ENCODE results near the gene SEMA5A. TPM values are rescaled to one million over a fixed set of nuclear protein-coding genes. Genes with fewer than 3 reads are reported as not detected.

The SEMA5A gene
- total and polyA plus RNA-seq, 4 experiments from 2014 or later, result 1.1 to 4.5 (median 2.4) TPM

DNA sequence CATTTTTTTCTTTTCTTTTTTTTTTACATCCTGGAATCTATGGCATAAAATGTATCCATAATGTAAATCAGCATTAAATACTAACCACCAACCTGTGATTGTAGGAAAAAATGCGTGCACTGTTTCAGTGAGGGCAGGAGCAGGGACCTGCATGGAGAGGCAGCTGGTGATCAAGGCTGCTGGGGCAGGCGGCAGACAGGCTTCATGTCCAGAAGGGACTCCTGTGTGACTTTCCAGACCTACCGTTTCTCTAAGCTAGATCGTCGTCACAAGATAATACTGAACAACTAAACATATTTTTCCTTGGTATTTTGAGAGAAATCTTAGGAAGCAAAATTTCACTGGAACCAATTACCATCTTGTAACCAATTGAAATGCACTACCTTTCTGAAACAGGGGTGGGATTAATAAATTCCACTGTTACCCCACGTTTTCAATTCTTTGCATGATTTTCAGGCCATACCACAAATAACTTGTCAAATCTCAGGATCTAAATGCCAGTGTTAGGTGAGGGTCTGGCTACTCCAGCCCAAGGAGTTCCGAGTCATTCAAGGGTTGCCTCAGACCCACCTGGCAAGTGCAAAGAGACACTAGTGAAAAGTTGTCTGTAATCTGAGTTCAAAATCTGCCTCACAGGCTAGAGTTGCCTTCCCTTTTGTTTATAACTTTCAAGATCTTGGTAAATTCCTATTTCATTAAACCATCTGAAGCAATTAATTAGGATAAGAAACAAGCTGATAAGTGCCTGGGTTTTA, 198.2 kb downstream of the SEMA5A start:
- POLR2A ChIA-PET (ENCODE audit: partially characterized antibody), result no interaction called here
- H3K27ac Mint-ChIP-seq, result no peak overlapping the region
- H3K4me3 Mint-ChIP-seq, result no peak overlapping the region

DNA sequence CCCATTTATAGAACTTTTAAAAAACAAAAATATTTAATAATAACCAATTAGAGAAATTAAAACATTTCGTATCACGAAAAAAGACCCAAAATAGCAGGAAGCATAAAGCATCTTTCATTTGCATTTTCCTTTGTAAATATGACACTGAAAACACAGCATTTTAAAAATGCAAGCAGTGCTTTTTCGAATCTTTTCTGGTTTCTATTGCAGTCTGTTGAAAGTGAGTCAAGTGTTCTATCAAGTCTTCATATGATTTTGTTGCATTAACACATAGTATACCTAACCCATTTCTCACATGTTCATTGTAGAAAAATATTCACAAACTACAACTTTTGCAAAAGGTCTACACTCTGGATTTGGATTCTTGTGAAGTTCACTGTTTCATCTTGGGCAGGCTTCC, 198.8 kb downstream of the SEMA5A start:
- H3K9me3 Mint-ChIP-seq, result peaks cover 0 to 3% (median 0%) of the 10 kb centered on the region in 8 donors
- H3K4me1 Mint-ChIP-seq, result no peaks in the 10 kb centered on the region
- H3K27me3 Mint-ChIP-seq, result no peaks in the 10 kb centered on the region
- no peaks in the 10 kb centered on the region for H3K9me3 ChIP-seq (ENCODE audit: control insufficient read depth in 1 of 2, low read length in 2 of 2)
- H3K27ac ChIP-seq (ENCODE audit: low read depth, low read length), result no peak overlapping the region
- no peak overlapping the region for H3K4me3 ChIP-seq (ENCODE audit: low read length in 2 of 2)
- no peak overlapping the region for H3K27ac Mint-ChIP-seq
- H3K4me3 Mint-ChIP-seq, result no peak overlapping the region
- no peaks in the 10 kb centered on the region for H3K27me3 ChIP-seq (ENCODE audit: insufficient read depth, low read length)
- no peak for DNase-seq
- H3K4me1 ChIP-seq (ENCODE audit: insufficient read depth, low read length), result no peaks in the 10 kb centered on the region
- intact Hi-C loops (cut with micrococcal nuclease), result no loop called here
- ChIA-PET CTCF (ENCODE audit: partially characterized antibody) (no interaction called here), POLR2A (ENCODE audit: partially characterized antibody) (no interaction called here)
- H3K36me3 Mint-ChIP-seq, result no peaks in the 10 kb centered on the region
- H3K36me3 ChIP-seq (ENCODE audit: insufficient read depth, low read length), result no peaks in the 10 kb centered on the region

More for the DNA sequence above, 198.2 kb downstream of the SEMA5A start:
- no peaks in the 10 kb centered on the region for H3K4me1 ChIP-seq (ENCODE audit: insufficient read depth, low read length)
- no peaks in the 10 kb centered on the region for H3K4me1 Mint-ChIP-seq
- no peaks in the 10 kb centered on the region for H3K27me3 Mint-ChIP-seq
- H3K36me3 ChIP-seq (ENCODE audit: insufficient read depth, low read length), result no peaks in the 10 kb centered on the region
- no peaks in the 10 kb centered on the region for H3K36me3 Mint-ChIP-seq
- H3K9me3 Mint-ChIP-seq, result peaks cover 0 to 3% (median 0%) of the 10 kb centered on the region in 8 donors
- intact Hi-C loops (cut with micrococcal nuclease), result no loop called here
- no peak for DNase-seq
- CTCF ChIA-PET (ENCODE audit: partially characterized antibody), result no interaction called here
- H3K9me3 ChIP-seq (ENCODE audit: control insufficient read depth in 1 of 2, low read length in 2 of 2), result no peaks in the 10 kb centered on the region
- H3K27ac ChIP-seq (ENCODE audit: low read depth, low read length), result no peak overlapping the region
- no peaks in the 10 kb centered on the region for H3K27me3 ChIP-seq (ENCODE audit: insufficient read depth, low read length)
- no peak overlapping the region for H3K4me3 ChIP-seq (ENCODE audit: low read length in 2 of 2)

DNA sequence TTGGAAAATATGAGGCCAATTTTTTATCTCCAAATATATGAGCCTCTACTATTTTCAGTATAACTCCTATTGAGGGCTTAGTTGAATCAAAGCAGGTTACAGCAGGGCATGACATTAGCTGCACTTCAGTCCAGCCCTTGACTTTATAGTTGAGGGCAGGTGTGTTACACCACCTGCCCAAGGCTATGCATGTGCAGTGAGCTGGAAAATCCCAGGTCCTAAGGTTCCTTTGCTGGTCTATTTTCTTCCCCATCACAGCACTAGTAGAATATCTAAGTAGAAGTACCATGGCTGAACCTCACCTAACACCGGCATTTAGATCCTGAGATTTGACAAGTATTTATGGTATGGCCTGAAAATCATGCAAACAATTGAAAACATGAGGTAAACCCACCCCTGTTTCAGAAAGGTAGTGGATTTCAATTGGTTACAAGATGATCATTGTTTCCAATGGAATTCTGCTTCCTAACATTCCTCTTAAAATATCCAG, 201.1 kb downstream of the SEMA5A start:
- H3K36me3 ChIP-seq (ENCODE audit: insufficient read depth, low read length), result no peaks in the 10 kb centered on the region
- CTCF ChIA-PET (ENCODE audit: partially characterized antibody), result interaction anchor here (1.2 kb wide), 1 partner anchor 20 kb away, joined by 4 read pairs; no protein-coding TSS in a partner anchor
- H3K27me3 ChIP-seq (ENCODE audit: insufficient read depth, low read length), result no peaks in the 10 kb centered on the region
- no peak overlapping the region for H3K4me3 Mint-ChIP-seq
- no peak for DNase-seq
- intact Hi-C loops (cut with micrococcal nuclease), result no loop called here
- POLR2A ChIA-PET (ENCODE audit: partially characterized antibody), result no interaction called here
- peaks cover 0 to 12% (median 0%) of the 10 kb centered on the region in 8 donors for H3K9me3 Mint-ChIP-seq
- H3K4me1 ChIP-seq (ENCODE audit: insufficient read depth, low read length), result no peaks in the 10 kb centered on the region
- no peaks in the 10 kb centered on the region for H3K36me3 Mint-ChIP-seq
- no peaks in the 10 kb centered on the region for H3K27me3 Mint-ChIP-seq
- no peak overlapping the region for H3K4me3 ChIP-seq (ENCODE audit: low read length in 2 of 2)
- H3K27ac ChIP-seq (ENCODE audit: low read depth, low read length), result no peak overlapping the region
- H3K4me1 Mint-ChIP-seq, result no peaks in the 10 kb centered on the region
- H3K9me3 ChIP-seq (ENCODE audit: control insufficient read depth in 1 of 2, low read length in 2 of 2), result no peaks in the 10 kb centered on the region
- no peak overlapping the region for H3K27ac Mint-ChIP-seq

DNA sequence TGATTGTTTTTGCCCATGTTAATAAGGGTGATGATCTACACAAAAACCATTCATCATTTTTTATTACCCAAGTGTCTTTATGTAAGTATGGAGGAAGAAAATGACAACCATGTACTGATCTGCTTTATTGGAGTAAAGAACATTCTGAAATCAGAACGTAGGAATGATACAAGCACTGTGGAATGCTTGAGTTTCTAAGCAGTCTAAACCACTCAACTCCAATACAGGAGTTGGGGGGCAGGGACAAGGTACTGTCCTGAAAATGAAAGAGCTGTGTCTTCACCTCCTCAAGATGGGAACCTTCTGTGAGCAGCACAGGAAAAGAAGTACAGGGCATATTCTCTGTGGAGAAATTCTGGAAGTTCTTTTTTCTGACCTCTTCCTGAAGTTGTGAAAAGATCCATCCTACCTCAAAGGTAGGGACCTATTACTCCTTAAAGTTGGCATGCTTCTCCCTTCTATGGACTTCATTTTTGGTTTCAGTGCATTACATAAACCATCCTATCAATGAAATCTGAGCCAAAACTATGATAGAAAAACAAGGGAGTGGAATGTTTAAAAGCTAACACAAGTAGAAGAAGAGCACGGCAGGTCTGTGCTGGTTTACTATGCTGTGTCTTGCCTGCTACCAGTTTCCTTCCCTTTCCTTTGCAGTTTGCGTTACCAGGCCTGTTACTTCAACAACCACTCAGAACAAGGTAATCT, 202.6 kb downstream of the SEMA5A start:
- no peak for DNase-seq
- no peak overlapping the region for H3K27ac Mint-ChIP-seq
- H3K36me3 Mint-ChIP-seq, result no peaks in the 10 kb centered on the region
- no peaks in the 10 kb centered on the region for H3K27me3 Mint-ChIP-seq
- no peaks in the 10 kb centered on the region for H3K27me3 ChIP-seq (ENCODE audit: insufficient read depth, low read length)
- no peaks in the 10 kb centered on the region for H3K9me3 ChIP-seq (ENCODE audit: control insufficient read depth in 1 of 2, low read length in 2 of 2)
- H3K4me1 Mint-ChIP-seq, result no peaks in the 10 kb centered on the region
- CTCF ChIA-PET (ENCODE audit: partially characterized antibody), result interaction anchor here (1.0 kb wide), 1 partner anchor 16 kb away, joined by 3 read pairs; no protein-coding TSS in a partner anchor
- POLR2A ChIA-PET (ENCODE audit: partially characterized antibody), result no interaction called here
- intact Hi-C loops (cut with micrococcal nuclease), result no loop called here
- no peaks in the 10 kb centered on the region for H3K36me3 ChIP-seq (ENCODE audit: insufficient read depth, low read length)
- H3K4me1 ChIP-seq (ENCODE audit: insufficient read depth, low read length), result no peaks in the 10 kb centered on the region
- no peak overlapping the region for H3K4me3 Mint-ChIP-seq
- no peak overlapping the region for H3K27ac ChIP-seq (ENCODE audit: low read depth, low read length)
- H3K4me3 ChIP-seq (ENCODE audit: low read length in 2 of 2), result no peak overlapping the region
- peaks cover 0 to 17% (median 2%) of the 10 kb centered on the region in 8 donors for H3K9me3 Mint-ChIP-seq

DNA sequence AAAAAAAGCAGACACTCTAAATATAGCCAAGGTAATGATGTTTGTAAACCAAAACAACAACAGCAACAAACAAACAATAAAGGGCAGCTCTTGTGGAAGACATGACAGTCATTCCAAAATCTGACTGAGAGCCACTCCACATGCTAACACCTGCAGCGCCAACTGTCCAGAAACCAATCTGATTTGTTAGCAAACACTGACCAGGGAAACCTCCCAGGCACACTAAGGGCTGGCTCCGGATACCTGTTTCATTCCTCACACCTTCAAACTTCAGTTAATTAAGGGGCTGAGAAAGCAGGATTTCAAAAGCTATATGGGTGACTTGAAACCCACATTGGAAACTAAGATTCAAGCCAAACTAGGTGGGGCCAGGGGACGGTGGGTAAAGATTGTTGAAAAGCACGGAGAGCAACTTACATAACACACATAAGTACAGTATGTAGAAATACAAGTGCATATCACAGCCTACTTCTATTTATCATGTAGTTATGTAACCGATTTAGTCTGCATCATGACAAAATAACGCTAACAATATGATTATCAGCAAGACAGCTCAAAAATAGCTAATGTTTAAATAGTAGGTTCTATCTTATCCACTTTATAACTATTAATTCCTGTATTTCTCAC, 203.6 kb downstream of the SEMA5A start:
- H3K4me3 Mint-ChIP-seq, result no peak overlapping the region
- no peaks in the 10 kb centered on the region for H3K36me3 ChIP-seq (ENCODE audit: insufficient read depth, low read length)
- no peaks in the 10 kb centered on the region for H3K4me1 Mint-ChIP-seq
- CTCF ChIA-PET (ENCODE audit: partially characterized antibody), result no interaction called here
- intact Hi-C loops (cut with micrococcal nuclease), result no loop called here
- H3K36me3 Mint-ChIP-seq, result no peaks in the 10 kb centered on the region
- DNase-seq, result no peak
- H3K27me3 ChIP-seq (ENCODE audit: insufficient read depth, low read length), result no peaks in the 10 kb centered on the region
- POLR2A ChIA-PET (ENCODE audit: partially characterized antibody), result no interaction called here
- H3K27ac ChIP-seq (ENCODE audit: low read depth, low read length), result no peak overlapping the region
- H3K9me3 ChIP-seq (ENCODE audit: control insufficient read depth in 1 of 2, low read length in 2 of 2), result no peaks in the 10 kb centered on the region
- no peaks in the 10 kb centered on the region for H3K4me1 ChIP-seq (ENCODE audit: insufficient read depth, low read length)
- H3K27me3 Mint-ChIP-seq, result no peaks in the 10 kb centered on the region
- H3K27ac Mint-ChIP-seq, result no peak overlapping the region
- H3K4me3 ChIP-seq (ENCODE audit: low read length in 2 of 2), result no peak overlapping the region
- peaks cover 0 to 17% (median 2%) of the 10 kb centered on the region in 8 donors for H3K9me3 Mint-ChIP-seq

DNA sequence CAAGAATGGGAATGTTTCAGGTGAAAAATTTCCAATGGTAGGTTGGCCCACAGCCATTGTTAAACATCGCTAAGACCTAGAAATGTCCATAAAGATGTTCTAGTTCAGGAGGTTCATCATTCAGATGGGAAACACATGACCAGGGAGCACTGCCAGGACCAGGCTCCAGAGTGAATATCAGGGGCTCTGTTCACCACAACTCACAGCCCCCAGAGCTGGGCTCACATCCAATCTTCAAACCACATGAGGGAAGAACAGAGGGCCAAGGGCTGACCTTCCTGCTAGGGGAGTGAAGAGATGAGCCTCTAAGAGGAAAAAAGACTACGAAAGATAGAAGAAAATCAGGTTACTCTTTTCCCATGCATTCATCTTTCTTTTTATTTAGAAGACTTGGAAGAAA, 205.8 kb downstream of the SEMA5A start:
- Mint-ChIP-seq H3K27me3 (no peaks in the 10 kb centered on the region), H3K4me3 (no peak overlapping the region), H3K4me1 (no peaks in the 10 kb centered on the region), H3K36me3 (no peaks in the 10 kb centered on the region), H3K9me3 (peaks cover 0 to 17% (median 2%) of the 10 kb centered on the region in 8 donors), H3K27ac (no peak overlapping the region)
- no peak overlapping the region for H3K27ac ChIP-seq (ENCODE audit: low read depth, low read length)
- H3K4me3 ChIP-seq (ENCODE audit: low read length in 2 of 2), result no peak overlapping the region
- intact Hi-C loops (cut with micrococcal nuclease), result no loop called here
- CTCF ChIA-PET (ENCODE audit: partially characterized antibody), result no interaction called here
- DNase-seq, result no peak
- H3K27me3 ChIP-seq (ENCODE audit: insufficient read depth, low read length), result no peaks in the 10 kb centered on the region
- no peaks in the 10 kb centered on the region for H3K36me3 ChIP-seq (ENCODE audit: insufficient read depth, low read length)
- POLR2A ChIA-PET (ENCODE audit: partially characterized antibody), result no interaction called here
- no peaks in the 10 kb centered on the region for H3K9me3 ChIP-seq (ENCODE audit: control insufficient read depth in 1 of 2, low read length in 2 of 2)
- H3K4me1 ChIP-seq (ENCODE audit: insufficient read depth, low read length), result no peaks in the 10 kb centered on the region

DNA sequence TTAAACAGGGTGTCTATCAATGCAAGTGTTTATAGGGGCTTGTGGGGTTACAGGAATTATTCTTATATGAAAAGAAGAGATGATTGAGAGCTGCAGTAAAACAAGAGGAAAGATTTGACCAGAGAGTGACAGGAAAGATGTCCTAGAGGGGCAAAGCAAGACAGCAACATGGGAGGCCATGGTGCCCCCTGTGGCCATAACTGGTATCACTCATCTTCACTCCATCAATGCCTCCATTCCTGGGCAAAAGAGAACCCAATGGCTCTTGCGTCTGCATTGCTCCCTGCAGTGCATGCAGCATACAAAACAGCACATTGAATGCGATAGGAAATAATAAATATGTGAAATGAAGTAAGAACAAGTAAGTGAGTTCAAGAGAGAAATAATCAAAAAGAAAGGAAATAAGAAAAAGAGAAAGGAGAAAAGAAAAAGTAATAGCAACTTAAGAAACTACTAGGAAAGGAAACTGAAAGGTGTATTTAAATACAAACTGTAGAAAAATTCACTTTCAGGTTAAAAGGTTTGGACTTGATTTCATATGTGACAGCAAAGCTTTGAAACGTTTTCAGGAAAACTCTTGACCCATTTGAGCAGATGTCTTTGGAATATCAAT, 206.6 kb downstream of the SEMA5A start:
- POLR2A ChIA-PET (ENCODE audit: partially characterized antibody), result no interaction called here
- H3K36me3 ChIP-seq (ENCODE audit: insufficient read depth, low read length), result no peaks in the 10 kb centered on the region
- H3K4me1 Mint-ChIP-seq, result no peaks in the 10 kb centered on the region
- H3K4me3 Mint-ChIP-seq, result no peak overlapping the region
- H3K9me3 ChIP-seq (ENCODE audit: control insufficient read depth in 1 of 2, low read length in 2 of 2), result no peaks in the 10 kb centered on the region
- CTCF ChIA-PET (ENCODE audit: partially characterized antibody), result no interaction called here
- H3K9me3 Mint-ChIP-seq, result peaks cover 0 to 17% (median 1%) of the 10 kb centered on the region in 8 donors
- no peaks in the 10 kb centered on the region for H3K36me3 Mint-ChIP-seq
- no peak for DNase-seq
- no peak overlapping the region for H3K27ac ChIP-seq (ENCODE audit: low read depth, low read length)
- H3K27me3 Mint-ChIP-seq, result no peaks in the 10 kb centered on the region
- H3K4me1 ChIP-seq (ENCODE audit: insufficient read depth, low read length), result no peaks in the 10 kb centered on the region
- H3K27me3 ChIP-seq (ENCODE audit: insufficient read depth, low read length), result no peaks in the 10 kb centered on the region
- no peak overlapping the region for H3K27ac Mint-ChIP-seq
- intact Hi-C loops (cut with micrococcal nuclease), result no loop called here
- no peak overlapping the region for H3K4me3 ChIP-seq (ENCODE audit: low read length in 2 of 2)

Measured in CD4-positive, alpha-beta memory T cell (primary cell).